ENCODE data around the gene ERI2.

Gene ERI2

DNA sequence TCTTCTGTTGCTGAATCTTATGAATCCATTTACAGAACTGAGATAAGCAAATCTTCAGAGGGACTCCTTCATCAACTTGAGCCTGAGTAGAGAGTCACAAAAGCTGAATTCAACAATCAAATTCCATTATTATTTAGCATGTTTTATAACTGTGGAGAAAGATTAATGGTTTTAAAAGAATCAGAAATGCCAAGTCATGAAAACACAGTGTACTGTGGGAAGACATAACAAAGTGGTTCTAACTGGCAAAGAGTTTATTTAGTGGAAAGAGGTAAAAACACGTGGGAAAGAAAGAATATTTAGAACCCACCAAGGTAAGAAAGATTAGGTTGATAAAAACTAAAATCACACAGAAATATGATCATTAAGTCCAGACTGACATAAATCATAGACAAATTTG lies 5.0 kb downstream of the ERI2 start:
- TF ChIP-seq ZNF274 (IDR thresholded peaks at IDR 0.05; ENCODE audit: low read depth, low read length) = no peak

DNA sequence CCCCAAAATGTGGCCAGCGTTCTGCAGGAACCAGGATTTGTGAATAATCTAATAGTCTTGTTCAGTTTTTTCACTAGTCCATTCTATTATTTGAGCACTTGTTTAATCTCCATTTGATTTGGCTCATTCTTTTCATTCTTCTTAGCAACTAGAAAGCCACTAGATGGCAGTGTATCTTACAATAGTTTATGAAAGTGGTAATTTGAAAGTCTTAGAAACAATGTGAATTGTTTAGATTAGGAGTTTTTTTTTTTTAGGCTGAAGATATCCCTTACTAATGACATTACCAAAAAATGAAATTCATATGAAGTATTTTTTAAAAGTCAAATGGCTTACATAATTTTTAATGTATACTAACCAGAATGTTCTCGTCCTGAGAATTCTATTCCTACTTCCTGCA lies 6.7 kb downstream of the ERI2 start:
- H3K4me3 ChIP-seq (ENCODE audit: low read length) = no peak overlapping the region
- no peak for TF ChIP-seq ZNF274 (IDR thresholded peaks at IDR 0.05; ENCODE audit: low read depth, low read length)

More for the DNA sequence above, 5.0 kb downstream of the ERI2 start:
- no peak overlapping the region for H3K4me3 ChIP-seq (ENCODE audit: low read length)

DNA sequence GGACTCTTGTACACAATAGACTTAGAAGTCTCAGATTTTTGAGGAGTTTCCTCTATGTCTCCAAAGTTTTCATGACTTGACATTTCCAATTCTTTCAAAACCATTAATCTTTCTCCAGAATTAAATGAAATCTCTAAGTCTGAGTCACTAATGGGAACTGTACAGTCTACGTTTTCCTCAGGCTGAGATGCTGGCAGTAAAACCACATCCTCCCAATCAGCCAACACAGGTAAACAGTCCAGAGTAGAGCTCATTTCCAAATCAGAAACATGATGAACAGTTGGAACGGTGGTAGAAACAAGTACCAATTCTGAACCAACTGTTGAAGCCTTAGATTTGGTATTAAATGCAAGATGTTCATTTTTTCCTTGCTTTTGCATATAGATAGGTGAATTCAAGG lies 7.9 kb downstream of the ERI2 start:
- H3K4me3 ChIP-seq (ENCODE audit: low read length) = no peak overlapping the region
- TF ChIP-seq ZNF274 (IDR thresholded peaks at IDR 0.05; ENCODE audit: low read depth, low read length) = no peak

DNA sequence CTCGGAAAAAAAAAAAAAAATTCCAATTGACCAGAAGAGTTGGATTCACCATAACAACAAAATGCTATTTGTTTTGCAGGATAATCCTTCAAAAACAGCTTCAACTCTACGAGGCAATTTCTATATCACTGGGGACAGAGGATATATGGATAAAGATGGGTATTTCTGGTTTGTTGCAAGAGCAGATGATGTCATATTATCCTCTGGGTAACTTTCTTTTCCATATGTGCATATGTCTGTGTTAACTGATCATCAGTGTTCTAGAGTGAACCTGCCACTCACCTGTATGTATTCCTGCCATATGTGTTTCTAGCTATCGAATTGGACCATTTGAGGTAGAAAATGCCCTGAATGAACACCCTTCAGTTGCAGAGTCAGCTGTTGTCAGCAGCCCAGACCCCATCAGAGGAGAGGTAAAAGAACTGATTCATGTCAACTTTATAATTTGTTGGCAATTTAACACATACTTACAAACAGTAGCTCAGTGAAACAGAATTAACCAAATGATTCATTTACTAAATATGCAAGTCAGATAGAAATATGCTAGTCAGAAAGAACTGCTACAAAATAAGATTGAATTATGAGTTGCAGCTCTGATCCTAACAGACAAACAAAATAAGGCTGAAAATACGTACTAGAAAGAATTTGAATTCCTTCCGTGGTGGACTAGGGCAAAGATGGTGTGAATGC lies 14.2 kb downstream of the ERI2 start:
- TF ChIP-seq ZNF274 (IDR thresholded peaks at IDR 0.05; ENCODE audit: low read depth, low read length) = no peak

DNA sequence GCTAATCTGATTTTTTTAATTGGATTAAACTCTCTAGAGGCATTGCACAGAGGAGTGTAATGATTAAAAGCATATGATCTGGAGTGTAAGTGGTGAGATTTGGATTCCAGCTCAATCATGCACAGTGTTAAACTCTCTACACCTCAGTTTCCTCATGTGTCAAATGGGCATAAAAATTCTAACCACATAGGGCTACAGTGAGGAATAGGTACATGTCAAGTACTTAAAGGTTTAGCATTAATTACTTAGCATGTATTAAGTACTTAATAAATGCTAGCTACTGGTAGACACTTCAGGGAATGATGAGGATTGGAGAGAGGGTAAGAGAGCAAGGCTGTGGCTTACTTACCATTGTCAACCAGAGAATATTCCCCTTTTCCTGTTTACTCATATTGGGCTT lies 17.1 kb downstream of the ERI2 start:
- no peak overlapping the region for H3K4me3 ChIP-seq (ENCODE audit: low read length)
- no peak for TF ChIP-seq ZNF274 (IDR thresholded peaks at IDR 0.05; ENCODE audit: low read depth, low read length)

More for the DNA sequence above, 14.2 kb downstream of the ERI2 start:
- H3K4me3 ChIP-seq (ENCODE audit: low read length) = no peak overlapping the region

DNA sequence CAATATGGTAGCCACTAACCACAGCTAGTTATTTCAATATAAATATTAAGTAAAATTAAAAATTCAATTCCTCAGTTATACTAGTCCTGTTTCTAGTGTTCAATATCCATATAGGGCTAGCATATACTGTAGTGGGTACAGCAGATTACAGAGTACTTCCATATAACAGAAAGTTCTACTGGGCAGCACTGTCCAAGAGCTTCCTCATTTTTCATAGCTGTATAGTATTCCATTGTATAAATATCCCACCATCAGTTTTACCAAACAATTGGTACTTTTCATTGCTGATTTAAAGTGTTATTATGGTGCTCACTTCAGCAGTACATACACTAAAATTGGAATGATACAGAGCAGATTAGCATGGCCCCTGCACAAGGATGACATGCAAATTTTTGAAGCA lies 22.1 kb downstream of the ERI2 start:
- H3K4me3 ChIP-seq (ENCODE audit: low read length) = no peak overlapping the region
- no peak for TF ChIP-seq ZNF274 (IDR thresholded peaks at IDR 0.05; ENCODE audit: low read depth, low read length)

DNA sequence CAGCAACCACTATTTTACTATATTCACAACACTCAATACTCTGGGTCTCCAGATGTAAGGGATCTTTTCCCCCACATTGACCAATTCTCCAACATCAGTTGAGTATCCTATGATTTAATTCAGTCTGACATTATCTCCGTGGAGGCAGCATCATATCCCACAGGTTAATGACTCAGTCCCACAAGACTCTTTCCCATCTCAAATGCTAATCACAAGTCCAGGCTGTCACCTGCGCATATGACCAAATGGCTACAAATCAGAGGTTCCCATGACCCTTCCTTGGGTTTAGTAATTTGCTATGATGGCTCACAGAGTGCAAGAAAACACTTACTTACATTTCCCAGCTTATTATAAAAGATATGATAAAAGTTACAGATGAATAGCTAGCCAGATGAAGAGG lies 23.8 kb downstream of the ERI2 start:
- no peak overlapping the region for H3K4me3 ChIP-seq (ENCODE audit: low read length)
- no peak for TF ChIP-seq ZNF274 (IDR thresholded peaks at IDR 0.05; ENCODE audit: low read depth, low read length)

DNA sequence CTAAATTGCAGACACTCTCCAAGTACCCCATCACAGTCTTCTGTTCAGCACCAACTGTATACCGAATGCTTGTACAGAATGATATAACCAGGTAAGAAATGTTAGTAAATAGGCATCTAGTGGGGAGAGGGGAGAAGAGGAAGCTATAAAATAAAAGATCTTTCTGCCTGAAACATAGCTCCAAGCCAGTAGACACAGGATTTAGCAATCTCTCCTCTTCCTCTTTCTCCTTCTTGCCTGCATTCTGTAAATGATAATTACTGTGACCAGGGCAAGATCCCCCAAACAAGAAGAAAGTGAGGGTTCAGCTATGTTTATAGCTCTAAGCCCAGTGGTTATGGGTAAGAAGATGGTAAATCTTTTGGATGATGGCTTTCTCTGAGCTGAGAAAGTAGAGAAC lies 24.6 kb downstream of the ERI2 start:
- no peak for TF ChIP-seq ZNF274 (IDR thresholded peaks at IDR 0.05; ENCODE audit: low read depth, low read length)

DNA sequence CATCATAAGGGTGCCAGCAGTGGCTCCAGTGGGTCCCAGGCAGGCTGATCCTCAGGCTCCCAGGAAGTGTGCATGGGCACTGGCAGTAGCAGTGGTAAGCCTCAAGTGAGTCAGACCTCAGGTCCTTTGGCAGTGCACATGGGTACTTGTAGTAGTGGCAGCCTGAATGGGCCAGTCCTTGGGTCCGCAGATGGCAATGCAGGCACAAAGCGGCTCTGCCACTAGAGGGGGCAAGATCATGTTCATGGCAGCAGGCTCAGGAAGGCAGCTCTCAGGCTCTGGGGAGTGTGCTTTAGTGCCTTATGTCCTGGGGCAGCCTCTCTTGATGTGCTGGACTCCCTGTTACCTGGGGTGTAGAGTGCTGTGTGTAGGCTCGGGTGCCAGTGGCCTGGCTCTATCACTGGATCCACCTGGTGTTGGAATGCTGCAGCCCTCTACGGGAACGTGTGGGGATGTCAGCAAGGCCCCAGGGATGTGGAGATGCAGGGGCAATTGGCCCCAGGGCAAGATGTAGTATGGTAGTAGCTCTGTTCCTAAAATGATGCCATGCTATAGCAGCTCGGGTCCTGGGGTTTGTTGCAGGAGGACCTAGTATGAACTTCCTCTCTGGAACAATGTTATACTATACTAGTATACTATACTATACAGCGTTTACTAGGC lies 31.4 kb downstream of the ERI2 start:
- no peak for TF ChIP-seq ZNF274 (IDR thresholded peaks at IDR 0.05; ENCODE audit: low read depth, low read length)
- H3K4me3 ChIP-seq (ENCODE audit: low read length) = no peak overlapping the region

More for the DNA sequence above, 24.6 kb downstream of the ERI2 start:
- no peak overlapping the region for H3K4me3 ChIP-seq (ENCODE audit: low read length)

DNA sequence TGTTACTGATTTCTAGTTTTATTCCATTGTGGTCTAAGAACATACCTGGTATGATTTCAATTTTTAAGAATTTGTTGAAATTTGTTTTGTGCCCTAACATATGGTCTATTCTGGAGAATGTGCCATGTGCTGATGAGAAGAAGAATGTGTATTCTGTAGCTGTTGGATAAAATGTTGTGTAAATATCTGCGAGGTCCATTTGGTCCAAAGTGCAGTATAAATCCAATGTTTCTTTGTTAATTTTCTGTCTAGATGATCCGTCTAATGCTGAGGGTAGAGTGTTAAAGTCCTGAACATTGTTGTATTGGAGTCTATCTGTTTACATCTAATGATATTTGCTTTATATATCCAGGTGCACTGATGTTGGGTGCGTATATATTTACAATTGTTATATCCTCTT lies 32.6 kb downstream of the ERI2 start:
- no peak for TF ChIP-seq ZNF274 (IDR thresholded peaks at IDR 0.05; ENCODE audit: low read depth, low read length)
- no peak overlapping the region for H3K4me3 ChIP-seq (ENCODE audit: low read length)

DNA sequence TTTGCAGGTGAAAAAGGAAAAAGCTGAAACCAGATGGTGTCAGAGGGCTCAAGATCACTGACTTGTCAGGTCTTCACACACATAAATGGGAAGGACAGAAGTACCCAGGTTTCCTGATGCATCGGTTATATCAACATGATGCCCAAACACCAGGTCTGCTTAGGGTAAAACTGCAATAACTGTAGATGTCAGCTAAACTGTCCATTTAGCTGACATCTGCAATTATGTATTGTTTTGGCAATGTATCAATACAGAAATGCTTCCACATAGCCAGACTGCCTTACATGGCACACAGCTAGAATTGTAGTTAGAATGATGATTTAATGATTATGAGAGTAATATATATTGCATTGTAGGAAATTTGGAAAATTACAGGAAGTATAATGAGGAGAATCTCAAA lies 37.5 kb downstream of the ERI2 start:
- TF ChIP-seq ZNF274 (IDR thresholded peaks at IDR 0.05; ENCODE audit: low read depth, low read length) = no peak
- H3K4me3 ChIP-seq (ENCODE audit: low read length) = no peak overlapping the region

DNA sequence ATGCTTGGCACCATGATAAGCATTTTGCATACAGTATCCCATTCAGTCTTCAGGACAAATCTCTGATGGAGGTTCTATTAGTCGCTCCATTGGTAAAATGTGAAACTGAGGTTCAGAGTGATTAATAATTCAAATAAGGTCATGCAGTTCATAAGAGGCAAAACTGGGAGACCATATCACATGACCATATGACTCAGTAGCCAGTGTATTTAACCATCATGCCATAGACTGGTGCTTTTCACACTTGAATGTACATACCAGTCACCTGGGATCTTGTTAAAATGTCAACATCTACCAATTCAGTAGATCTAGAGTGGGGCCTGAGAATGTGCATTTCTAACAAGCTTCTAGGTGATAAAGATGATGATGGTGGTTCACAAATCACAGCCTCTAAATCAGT lies 38.2 kb downstream of the ERI2 start:
- TF ChIP-seq ZNF274 (IDR thresholded peaks at IDR 0.05; ENCODE audit: low read depth, low read length) = no peak
- H3K4me3 ChIP-seq (ENCODE audit: low read length) = no peak overlapping the region

DNA sequence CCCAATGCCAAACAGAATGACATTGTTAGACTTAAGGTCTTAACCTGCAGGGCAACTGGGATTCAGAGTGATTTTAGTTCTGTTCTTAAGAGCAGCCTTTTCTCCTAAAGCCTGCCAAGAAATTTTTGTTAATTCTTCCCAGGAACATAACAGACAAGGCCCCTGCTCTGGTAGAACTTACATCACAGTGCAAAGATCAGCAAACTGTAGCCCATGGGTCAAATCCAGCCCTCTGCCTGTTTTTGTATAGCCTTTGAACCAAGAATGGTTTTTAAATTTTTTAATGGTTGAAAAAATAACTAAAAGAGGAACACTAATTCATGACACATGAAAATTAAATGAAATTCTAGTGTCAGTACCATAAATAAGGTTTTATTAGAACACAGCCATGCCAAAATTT lies 38.7 kb downstream of the ERI2 start:
- no peak for TF ChIP-seq ZNF274 (IDR thresholded peaks at IDR 0.05; ENCODE audit: low read depth, low read length)
- no peak overlapping the region for H3K4me3 ChIP-seq (ENCODE audit: low read length)

DNA sequence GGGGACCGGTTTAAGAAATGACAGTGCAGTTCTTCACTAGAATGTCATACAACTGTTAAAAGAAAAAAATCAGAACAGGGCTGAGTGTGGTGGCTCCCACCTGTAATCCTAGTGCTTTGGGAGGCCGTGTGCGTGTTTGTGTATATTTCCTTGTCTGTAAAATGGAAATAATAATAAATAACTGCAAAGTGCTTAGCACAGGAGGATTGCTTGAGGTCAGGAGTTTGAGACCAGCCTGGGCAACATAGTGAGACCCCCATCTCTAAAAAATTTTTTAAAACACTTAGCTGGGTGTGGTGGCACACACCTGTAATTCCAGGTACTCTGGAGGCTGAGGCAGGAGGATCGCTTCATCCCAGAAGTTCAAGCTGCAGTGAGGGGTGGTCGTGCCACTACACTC lies 40.0 kb downstream of the ERI2 start:
- H3K4me3 ChIP-seq (ENCODE audit: low read length) = no peak overlapping the region
- TF ChIP-seq ZNF274 (IDR thresholded peaks at IDR 0.05; ENCODE audit: low read depth, low read length) = no peak

DNA sequence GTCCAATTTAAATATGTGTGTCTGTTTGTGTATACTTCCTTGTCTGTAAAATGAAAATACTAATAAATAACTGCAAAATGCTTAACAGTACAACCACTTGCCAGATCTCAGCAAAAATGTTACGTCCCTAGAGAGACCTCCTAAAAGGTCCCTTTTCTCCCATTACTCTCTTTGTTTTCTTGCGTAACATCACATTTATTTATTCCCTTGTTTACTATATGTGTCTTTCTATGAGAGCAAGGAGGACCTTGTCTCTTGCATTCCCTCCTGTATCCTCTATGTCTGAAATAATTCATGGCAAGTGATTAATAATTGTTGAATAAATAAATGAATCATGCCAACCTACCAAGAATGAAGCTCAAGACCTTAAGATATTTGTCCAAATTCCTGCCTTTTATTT lies 40.5 kb downstream of the ERI2 start:
- no peak overlapping the region for H3K4me3 ChIP-seq (ENCODE audit: low read length)
- no peak for TF ChIP-seq ZNF274 (IDR thresholded peaks at IDR 0.05; ENCODE audit: low read depth, low read length)

DNA sequence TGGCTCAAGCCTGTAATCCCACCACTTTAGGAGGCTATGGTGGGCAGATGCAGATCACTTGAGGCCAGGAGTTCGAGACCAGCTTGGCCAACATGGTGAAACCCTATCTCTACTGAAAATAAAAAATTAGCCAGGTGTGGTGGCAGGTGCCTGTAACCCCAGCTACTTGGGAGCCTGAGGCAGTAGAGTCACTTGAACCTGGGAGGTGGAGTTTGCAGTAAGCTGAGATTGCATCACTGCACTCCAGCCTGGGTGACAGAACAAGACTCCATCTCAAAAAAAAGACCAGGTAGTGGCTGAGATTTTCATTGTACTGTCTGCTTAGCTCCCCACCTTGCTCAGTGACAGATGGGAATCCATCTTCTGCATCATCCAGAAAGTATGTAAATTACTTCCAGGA lies 41.8 kb downstream of the ERI2 start:
- peak overlapping the region; percentile 41; the same call in 1 of the 2 replicates for H3K4me3 ChIP-seq (ENCODE audit: low read length)
